ENCODE measurements around the gene DENND1A.

DNA sequence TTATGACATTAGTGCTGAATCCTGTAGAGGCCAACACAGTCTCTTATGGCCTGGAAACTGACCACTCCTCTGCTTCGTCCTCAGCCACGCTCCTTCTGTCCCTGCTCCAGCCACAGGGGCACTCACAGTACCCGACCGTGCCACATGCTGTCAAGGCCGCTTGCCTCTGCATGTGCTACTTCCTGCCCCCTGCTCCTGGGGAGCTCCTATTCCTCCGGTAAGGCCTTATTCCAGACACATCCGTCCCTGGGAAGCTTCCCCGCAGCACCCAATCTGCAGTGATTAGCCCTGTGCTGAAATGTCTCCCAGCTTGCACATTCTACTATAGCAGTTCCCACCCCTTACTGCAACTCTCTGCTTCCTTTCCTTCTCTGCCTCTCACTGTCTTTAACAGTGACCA lies 386.4 kb downstream of the DENND1A start:
- TF ChIP-seq EP300 (IDR thresholded peaks at IDR 0.05) (no peak), CTCF (IDR thresholded peaks at IDR 0.05) (no peak), POLR2AphosphoS5 (IDR thresholded peaks at IDR 0.05) (no peak), POLR2A (IDR thresholded peaks at IDR 0.05; ENCODE audit: low read depth) (no peak)
